ENCODE measurements around the gene GAS7.

DNA sequence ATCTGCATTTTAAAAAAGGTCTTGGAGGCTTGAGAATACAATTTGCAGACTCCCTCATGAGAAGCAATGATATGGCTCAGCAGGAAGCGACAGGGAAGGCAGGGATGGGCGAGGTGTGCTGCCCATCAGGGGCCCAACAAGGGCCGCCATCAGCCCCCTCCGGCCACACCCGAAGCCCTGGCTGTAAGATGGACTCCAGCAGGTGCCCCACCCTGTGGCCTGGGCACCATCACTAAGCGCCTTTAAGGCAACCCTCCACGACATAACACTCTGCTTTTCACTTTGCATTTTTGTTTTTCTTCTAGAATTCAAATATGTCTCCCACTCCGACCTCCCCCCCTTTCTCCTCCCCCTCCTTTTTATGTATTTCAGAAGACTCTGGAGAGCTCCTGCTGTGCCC is 241.2 kb downstream of the GAS7 start:
- TF ChIP-seq HDAC6 (IDR thresholded peaks at IDR 0.05; ENCODE audit: low read depth, low read length), result no peak
- TF ChIP-seq, protein P1, sequence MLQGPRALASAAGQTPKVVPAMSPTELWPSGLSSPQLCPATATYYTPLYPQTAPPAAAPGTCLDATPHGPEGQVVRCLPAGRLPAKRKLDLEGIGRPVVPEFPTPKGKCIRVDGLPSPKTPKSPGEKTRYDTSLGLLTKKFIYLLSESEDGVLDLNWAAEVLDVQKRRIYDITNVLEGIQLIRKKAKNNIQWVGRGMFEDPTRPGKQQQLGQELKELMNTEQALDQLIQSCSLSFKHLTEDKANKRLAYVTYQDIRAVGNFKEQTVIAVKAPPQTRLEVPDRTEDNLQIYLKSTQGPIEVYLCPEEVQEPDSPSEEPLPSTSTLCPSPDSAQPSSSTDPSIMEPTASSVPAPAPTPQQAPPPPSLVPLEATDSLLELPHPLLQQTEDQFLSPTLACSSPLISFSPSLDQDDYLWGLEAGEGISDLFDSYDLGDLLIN (CRISPR knock-in tag; IDR thresholded peaks at IDR 0.05; ENCODE audit: borderline replicate concordance), result no peak
- TF ChIP-seq, protein P2, sequence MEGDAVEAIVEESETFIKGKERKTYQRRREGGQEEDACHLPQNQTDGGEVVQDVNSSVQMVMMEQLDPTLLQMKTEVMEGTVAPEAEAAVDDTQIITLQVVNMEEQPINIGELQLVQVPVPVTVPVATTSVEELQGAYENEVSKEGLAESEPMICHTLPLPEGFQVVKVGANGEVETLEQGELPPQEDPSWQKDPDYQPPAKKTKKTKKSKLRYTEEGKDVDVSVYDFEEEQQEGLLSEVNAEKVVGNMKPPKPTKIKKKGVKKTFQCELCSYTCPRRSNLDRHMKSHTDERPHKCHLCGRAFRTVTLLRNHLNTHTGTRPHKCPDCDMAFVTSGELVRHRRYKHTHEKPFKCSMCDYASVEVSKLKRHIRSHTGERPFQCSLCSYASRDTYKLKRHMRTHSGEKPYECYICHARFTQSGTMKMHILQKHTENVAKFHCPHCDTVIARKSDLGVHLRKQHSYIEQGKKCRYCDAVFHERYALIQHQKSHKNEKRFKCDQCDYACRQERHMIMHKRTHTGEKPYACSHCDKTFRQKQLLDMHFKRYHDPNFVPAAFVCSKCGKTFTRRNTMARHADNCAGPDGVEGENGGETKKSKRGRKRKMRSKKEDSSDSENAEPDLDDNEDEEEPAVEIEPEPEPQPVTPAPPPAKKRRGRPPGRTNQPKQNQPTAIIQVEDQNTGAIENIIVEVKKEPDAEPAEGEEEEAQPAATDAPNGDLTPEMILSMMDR (CRISPR knock-in tag; IDR thresholded peaks at IDR 0.05), result no peak
- no peak for TF ChIP-seq ZNF747 (CRISPR knock-in tag; IDR thresholded peaks at IDR 0.05; ENCODE audit: borderline replicate concordance)
- TF ChIP-seq, protein P3, sequence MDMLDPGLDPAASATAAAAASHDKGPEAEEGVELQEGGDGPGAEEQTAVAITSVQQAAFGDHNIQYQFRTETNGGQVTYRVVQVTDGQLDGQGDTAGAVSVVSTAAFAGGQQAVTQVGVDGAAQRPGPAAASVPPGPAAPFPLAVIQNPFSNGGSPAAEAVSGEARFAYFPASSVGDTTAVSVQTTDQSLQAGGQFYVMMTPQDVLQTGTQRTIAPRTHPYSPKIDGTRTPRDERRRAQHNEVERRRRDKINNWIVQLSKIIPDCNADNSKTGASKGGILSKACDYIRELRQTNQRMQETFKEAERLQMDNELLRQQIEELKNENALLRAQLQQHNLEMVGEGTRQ (IDR thresholded peaks at IDR 0.05; ENCODE audit: low read depth, low read length), result no peak
- TF ChIP-seq, protein P3 (CRISPR knock-in tag; IDR thresholded peaks at IDR 0.05; ENCODE audit: borderline replicate concordance), result no peak
- TF ChIP-seq, protein P4, sequence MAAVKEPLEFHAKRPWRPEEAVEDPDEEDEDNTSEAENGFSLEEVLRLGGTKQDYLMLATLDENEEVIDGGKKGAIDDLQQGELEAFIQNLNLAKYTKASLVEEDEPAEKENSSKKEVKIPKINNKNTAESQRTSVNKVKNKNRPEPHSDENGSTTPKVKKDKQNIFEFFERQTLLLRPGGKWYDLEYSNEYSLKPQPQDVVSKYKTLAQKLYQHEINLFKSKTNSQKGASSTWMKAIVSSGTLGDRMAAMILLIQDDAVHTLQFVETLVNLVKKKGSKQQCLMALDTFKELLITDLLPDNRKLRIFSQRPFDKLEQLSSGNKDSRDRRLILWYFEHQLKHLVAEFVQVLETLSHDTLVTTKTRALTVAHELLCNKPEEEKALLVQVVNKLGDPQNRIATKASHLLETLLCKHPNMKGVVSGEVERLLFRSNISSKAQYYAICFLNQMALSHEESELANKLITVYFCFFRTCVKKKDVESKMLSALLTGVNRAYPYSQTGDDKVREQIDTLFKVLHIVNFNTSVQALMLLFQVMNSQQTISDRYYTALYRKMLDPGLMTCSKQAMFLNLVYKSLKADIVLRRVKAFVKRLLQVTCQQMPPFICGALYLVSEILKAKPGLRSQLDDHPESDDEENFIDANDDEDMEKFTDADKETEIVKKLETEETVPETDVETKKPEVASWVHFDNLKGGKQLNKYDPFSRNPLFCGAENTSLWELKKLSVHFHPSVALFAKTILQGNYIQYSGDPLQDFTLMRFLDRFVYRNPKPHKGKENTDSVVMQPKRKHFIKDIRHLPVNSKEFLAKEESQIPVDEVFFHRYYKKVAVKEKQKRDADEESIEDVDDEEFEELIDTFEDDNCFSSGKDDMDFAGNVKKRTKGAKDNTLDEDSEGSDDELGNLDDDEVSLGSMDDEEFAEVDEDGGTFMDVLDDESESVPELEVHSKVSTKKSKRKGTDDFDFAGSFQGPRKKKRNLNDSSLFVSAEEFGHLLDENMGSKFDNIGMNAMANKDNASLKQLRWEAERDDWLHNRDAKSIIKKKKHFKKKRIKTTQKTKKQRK (IDR thresholded peaks at IDR 0.05; ENCODE audit: low read length), result no peak
- TF ChIP-seq RXRA (CRISPR knock-in tag; IDR thresholded peaks at IDR 0.05), result no peak
- TF ChIP-seq MTF1 (CRISPR knock-in tag; IDR thresholded peaks at IDR 0.05), result no peak
- TF ChIP-seq ESRRA (CRISPR knock-in tag; IDR thresholded peaks at IDR 0.05; ENCODE audit: low read depth), result no peak
- TF ChIP-seq FOXM1 (CRISPR knock-in tag; IDR thresholded peaks at IDR 0.05), result no peak
- TF ChIP-seq ZFP41 (CRISPR knock-in tag; IDR thresholded peaks at IDR 0.05; ENCODE audit: borderline replicate concordance), result no peak
- TF ChIP-seq HIVEP1 (CRISPR knock-in tag; IDR thresholded peaks at IDR 0.05), result no peak
